Eye (tissue), 1 donor: ENCODE results near the gene PRDM5.

Experiments used
- DNase-seq: peaks from one replicate; pipeline ENCODE4 v3.0.0-alpha.2; 2015

The PRDM5 gene

DNA sequence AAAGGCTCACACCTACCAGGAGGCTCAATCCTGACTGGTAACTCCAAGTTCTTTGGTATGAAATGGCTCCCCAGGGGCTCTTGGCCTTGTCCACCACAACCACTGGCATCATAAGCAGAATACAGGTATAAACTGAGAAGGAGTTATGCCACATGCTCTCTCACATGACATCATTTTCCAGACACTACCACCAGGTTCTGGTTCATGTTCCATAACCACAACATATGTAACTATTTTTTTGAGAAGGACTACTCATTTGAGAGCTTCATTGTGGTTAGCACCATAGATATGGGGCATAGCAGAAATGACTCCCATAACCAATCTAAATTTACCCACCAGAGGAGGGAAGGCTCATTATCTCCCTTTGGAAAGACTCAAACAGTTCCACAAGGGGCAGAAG is 19.6 kb downstream of the PRDM5 start:
- no peak for DNase-seq

- DNase-seq: no peak
Observed at GRCh38 chr4:120901731-120902130, 20.8 kb downstream of the PRDM5 start.

GRCh38 chr4:120897981-120898719 is 24.4 kb downstream of the PRDM5 start:
- no peak for DNase-seq

- no peak for DNase-seq
Observed at GRCh38 chr4:120895554-120895953, 27.0 kb downstream of the PRDM5 start.

DNA sequence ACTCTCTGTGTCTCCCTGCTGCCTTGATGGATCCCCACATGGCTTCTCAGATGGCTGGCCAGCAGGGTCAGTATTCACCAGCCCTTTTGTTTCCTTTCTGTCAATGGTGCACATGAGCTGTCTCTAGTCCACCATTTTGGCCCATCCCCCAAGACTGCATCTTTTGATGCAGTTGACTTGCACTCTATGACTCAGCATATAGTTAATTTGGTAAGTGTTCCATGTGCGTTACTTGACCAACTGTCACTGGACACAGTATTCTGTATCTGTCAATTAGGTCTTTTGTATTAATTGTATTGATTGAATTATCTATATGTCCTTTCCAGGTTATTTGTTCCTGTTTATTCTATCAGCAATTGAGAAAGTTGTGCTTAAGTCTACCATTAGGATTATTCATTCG is 29.2 kb downstream of the PRDM5 start:
- no peak for DNase-seq

DNA sequence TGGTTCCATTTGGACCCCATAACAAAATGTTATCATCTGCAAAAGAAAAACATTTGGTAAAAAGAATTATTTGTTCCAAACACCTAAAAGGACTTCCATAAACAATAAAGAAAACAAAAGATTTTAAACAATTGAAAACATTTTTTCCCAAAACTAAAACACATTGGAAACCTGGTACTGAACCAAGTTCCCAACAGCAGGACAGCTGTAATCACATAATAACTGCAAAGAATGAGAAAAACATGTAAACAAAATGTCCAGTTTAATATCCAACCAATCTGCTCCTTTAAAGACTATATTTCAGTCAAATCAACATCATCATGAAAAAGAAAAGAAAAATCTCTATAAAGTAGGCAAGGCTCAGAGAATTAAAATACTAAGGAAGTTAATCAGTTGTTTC is 36.3 kb downstream of the PRDM5 start:
- peak; percentile 30 for DNase-seq

GRCh38 chr4:120881846-120882245 is 40.7 kb downstream of the PRDM5 start:
- no peak for DNase-seq

- DNase-seq: no peak
Observed at GRCh38 chr4:120881351-120881750, 41.2 kb downstream of the PRDM5 start.

DNA sequence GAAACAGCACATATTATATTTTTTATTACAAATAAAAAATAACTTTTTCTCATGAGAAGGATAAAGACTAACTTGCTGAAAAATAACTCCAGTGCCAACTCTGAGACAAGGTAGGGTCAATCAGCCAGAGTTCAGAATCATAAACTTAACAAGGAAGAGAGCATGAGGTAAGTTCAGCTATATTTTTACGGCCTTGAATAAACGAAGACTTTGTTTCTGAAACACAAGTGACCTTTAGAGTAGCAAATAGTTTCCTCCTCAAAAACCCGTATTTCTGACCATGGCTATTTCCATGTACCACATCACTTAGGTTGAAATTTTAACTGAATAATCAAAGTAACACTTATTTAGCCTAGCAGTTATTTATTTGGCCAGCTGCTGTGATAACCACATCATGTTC is 45.5 kb downstream of the PRDM5 start:
- no peak for DNase-seq

GRCh38 chr4:120874792-120875774 is 47.4 kb downstream of the PRDM5 start:
- no peak for DNase-seq

- DNase-seq: no peak
Observed at GRCh38 chr4:120873554-120873953, 49.0 kb downstream of the PRDM5 start.

- no peak for DNase-seq
Observed at GRCh38 chr4:120871173-120871572, 51.4 kb downstream of the PRDM5 start.

- DNase-seq: no peak
Observed at GRCh38 chr4:120870279-120870673, 52.2 kb downstream of the PRDM5 start.

- peak; percentile 20 for DNase-seq
Observed at GRCh38 chr4:120869613-120870278, 52.8 kb downstream of the PRDM5 start.

DNA sequence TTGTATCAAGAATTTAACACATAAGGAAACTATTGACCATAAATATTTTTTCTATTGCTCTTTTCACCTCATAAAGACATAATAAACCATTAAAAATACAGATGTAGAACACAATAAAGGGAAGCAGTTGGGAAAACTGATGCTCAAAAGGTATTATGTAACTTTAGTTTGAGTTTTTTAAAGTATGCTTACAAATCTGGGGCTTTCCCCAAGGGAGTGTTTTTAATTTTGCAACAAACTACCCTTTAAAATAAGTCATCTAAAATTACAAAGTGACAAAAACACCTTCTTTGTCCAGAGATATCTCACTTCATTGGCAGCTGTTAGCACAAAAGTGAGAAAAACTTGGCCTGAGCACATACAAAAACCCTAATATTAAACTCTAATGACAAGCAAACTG is 55.0 kb downstream of the PRDM5 start:
- DNase-seq: no peak

DNA sequence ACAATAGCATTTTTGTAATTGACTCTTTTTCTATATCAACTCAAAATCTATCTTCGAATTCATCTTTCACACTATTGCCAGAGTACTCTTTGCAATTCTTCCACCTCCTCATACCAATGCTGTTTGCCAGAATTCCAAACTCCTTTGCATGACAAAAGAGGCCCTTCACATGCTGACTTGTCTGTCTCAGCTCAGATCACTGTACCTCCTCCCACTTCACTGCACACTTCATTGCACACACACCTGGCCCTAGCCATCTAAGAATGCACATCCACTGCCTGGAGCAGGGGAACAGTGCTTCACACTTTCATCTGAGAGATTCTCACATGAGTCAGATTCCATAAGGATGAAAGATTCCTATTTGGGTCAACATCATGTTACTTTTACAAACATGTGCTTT is 56.5 kb downstream of the PRDM5 start:
- DNase-seq: peak; percentile 66

- DNase-seq: no peak
Observed at GRCh38 chr4:120864969-120865368, 57.6 kb downstream of the PRDM5 start.

GRCh38 chr4:120862432-120862831 is 60.1 kb downstream of the PRDM5 start:
- DNase-seq: no peak

DNA sequence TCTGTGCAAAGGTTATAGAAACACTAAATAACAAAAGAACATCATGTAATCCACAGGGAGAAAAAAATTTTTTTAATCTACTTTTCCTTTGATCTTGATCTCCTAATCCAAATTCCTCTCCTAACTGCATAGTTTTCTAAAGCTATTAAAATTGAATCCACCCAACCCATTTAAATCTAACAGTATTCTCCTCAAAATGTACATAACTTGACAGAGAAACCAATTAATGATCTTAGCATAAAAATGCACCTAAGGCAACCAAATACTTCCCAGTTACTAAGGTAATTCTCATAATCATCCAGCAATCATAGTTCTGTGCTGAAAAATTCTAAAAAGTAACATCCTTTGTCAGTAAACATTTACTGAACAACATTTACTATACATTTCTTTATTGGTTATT is 60.7 kb downstream of the PRDM5 start:
- DNase-seq: no peak

DNA sequence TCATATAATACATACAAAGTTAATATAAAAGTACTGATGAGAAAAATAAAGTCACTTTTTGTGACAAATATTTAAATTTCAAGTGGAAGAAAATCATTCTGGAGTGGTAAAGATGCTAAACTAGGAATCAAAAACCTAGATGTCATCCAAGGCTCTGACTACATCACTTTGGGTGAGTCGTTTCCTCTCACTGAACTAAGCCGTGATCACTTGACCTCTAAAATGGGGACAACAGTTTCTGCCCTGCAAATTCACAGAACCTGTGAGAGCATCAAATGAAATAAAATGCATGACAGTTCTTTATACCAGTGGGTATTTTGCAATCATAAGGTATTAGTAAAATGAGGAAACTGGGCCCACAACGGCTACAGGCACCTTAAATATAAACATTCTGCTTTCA is 63.8 kb downstream of the PRDM5 start:
- no peak for DNase-seq

DNA sequence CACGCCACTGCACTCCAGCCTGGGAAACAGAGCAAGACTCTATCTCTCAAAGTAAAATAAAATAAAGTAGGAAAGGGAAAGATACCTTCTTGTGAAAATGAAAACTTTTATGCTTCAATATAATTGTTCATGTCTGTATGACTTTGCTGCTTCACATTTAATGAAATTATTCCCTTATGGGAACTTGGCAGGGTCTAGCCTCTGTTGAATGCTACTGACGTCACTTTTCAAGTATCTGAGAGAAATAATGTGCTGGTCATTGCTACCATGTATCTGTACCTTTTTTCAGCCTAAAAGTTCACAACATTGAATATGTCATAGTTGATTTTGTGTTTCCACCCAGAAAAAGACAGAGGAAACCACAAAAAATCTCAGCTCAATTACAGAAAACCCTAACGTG is 65.2 kb downstream of the PRDM5 start:
- DNase-seq: peak; percentile 30

DNA sequence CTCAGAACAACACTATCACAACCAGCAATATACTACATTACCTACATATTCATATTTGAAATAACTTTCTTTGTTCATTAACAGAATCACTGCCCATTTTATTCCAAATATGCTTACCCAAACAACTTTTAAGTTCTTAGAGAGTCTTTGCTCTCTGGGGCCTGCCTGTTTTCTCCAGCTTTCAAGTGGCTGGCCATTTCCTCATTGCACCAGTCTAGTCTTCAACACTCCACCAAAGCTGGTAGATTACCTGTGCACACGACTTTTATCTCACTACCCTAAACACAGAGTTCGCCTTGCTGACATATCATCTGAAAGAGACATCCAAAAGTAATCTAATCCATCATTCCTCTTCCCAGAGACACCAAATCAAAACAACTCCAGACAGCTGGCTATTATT is 66.2 kb downstream of the PRDM5 start:
- no peak for DNase-seq

DNA sequence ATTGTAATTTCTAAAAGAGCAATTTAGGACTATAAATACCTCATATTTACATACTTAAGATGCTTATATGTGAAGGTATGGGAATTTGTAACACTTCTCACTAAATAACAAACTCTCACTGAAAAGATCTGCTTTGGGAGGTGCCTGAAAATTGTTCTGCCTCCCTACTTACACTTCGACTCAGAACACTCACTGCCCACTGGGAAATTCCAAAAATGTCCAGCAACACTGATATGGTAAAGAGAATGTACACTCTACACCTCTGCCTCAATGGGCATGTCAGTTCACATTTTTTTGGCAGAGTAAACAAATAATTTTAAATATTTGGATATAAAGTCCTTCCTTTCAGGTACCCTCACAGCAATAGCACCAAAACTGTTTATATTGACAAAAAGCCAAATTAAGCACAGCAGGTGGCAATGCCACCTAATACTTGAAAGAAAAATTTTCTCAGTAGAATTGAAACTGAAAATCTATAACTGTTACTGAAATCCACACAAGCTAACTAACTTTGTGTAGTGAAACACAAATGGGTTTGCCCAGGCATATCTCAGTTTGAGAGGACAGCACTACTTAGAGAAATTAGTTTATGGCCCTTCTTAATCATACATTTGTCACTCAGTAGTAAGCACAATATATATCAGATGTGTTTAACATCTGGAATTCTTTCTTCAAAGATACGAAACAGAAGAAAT is 67.1 kb downstream of the PRDM5 start:
- no peak for DNase-seq
